ENCODE data around the gene GPRC5C.
A peak's percentile ranks its signal among the peaks of the same experiment; 100 is the strongest.

GPRC5C gene, protein sequence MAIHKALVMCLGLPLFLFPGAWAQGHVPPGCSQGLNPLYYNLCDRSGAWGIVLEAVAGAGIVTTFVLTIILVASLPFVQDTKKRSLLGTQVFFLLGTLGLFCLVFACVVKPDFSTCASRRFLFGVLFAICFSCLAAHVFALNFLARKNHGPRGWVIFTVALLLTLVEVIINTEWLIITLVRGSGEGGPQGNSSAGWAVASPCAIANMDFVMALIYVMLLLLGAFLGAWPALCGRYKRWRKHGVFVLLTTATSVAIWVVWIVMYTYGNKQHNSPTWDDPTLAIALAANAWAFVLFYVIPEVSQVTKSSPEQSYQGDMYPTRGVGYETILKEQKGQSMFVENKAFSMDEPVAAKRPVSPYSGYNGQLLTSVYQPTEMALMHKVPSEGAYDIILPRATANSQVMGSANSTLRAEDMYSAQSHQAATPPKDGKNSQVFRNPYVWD

DNA sequence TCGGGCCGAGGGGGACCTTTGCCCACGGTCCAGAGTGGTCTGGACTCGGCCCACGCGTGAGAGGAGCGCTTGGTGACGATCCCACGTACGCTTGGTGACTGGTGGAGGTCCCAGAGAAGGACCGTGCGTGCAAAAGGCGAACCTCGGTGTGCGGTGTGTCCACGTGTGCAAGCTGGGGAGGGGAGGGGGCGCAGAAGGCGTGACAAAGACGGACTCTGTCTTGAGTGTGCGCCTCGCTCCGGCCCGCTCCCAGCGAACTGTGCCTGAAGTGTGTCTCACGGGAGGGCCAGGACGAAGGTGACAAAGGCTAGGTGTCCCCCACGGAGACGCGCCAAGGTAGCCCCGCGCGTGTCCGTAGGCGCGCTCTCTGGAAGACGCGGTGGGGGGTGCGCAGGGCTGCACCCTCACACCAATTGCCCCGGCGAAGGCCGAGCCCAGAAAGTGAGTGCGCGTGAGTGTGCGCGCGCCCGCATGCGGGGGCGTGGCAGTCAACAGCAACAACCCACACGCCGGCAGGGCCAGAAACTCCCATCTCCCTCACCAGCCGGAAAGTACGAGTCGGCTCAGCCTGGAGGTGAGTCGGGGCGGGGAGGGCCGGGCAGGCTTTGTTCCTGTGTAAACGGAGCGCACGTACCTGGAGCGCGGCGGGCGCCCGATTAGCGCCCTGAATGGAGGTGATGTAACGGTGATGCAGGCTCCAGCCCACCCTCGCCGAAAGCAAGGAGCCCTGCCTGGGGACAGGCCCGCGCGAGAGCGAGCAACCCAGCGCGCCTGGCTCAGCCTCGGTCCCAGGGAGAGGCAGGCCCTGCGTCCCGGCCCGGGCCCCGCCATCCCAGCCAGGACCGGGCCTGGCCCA lies at the start of gene GPRC5C:
Gene GPRC5C (plus strand): TSS at position 521 of the 856 bp plus-strand sequence. CDS start 7,689 bp downstream, outside the sequence.
- intact Hi-C loops (cut with DNase I; ENCODE audit: low total_unique reads) = no loop called here
- peak; percentile 81 to 92 for DNase-seq
- H3K27me3 ChIP-seq = no peaks in the 10 kb centered on the region
- peaks cover 0 to 74% (median 51%) of the 10 kb centered on the region in 4 donors for H3K4me1 ChIP-seq
- H3K27ac ChIP-seq = peak within 1 kb of the TSS; percentile 93 to 100
- H3K4me3 ChIP-seq = peak within 1 kb of the TSS; percentile 84 to 91
- TF ChIP-seq, protein P1, sequence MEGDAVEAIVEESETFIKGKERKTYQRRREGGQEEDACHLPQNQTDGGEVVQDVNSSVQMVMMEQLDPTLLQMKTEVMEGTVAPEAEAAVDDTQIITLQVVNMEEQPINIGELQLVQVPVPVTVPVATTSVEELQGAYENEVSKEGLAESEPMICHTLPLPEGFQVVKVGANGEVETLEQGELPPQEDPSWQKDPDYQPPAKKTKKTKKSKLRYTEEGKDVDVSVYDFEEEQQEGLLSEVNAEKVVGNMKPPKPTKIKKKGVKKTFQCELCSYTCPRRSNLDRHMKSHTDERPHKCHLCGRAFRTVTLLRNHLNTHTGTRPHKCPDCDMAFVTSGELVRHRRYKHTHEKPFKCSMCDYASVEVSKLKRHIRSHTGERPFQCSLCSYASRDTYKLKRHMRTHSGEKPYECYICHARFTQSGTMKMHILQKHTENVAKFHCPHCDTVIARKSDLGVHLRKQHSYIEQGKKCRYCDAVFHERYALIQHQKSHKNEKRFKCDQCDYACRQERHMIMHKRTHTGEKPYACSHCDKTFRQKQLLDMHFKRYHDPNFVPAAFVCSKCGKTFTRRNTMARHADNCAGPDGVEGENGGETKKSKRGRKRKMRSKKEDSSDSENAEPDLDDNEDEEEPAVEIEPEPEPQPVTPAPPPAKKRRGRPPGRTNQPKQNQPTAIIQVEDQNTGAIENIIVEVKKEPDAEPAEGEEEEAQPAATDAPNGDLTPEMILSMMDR (IDR thresholded peaks at IDR 0.05) = no peak
- no peaks in the 10 kb centered on the region for H3K9me3 ChIP-seq
- H3K36me3 ChIP-seq = no peaks in the 10 kb centered on the region

DNA sequence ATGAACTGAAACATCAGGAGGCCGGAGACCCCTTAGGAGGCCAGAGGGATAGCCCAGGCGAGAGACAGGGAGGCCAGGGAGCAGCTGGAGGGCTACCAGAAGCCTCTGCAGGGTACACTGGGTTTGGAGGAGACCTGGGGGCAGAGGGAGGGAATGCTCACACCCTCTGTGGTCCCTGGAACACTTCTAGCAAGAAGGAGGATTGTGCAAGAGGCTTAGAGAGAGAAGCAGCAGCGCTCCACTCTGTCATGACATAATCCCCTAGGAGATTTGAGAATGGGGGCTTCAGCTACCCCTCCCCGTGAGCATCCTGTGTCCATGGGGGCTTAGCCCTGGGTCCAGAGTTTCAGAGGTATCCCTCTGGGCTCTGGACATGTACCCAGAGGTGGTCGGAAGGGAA lies 48.7 kb upstream of the GPRC5C start:
- no peak for DNase-seq
- intact Hi-C loops (cut with DNase I; ENCODE audit: low total_unique reads) = loop anchor here (5.0 kb wide), 1 partner anchor 44 kb away; no protein-coding TSS in a partner anchor
- Histone ChIP-seq H3K27me3 (no peaks in the 10 kb centered on the region), H3K27ac (no peak overlapping the region), H3K9me3 (no peaks in the 10 kb centered on the region), H3K36me3 (no peaks in the 10 kb centered on the region), H3K4me1 (peaks cover 0 to 32% (median 25%) of the 10 kb centered on the region in 4 donors), H3K4me3 (no peak overlapping the region)
- TF ChIP-seq, protein P1 (IDR thresholded peaks at IDR 0.05) = no peak

GRCh38 chr17:74385201-74385600 lies 46.7 kb upstream of the GPRC5C start:
- Histone ChIP-seq H3K9me3 (no peaks in the 10 kb centered on the region), H3K27ac (no peak overlapping the region), H3K36me3 (no peaks in the 10 kb centered on the region), H3K4me1 (peaks cover 0 to 17% (median 14%) of the 10 kb centered on the region in 4 donors), H3K27me3 (no peaks in the 10 kb centered on the region), H3K4me3 (no peak overlapping the region)
- no peak for DNase-seq
- intact Hi-C loops (cut with DNase I; ENCODE audit: low total_unique reads) = no loop called here
- TF ChIP-seq, protein P1 (IDR thresholded peaks at IDR 0.05) = no peak

DNA sequence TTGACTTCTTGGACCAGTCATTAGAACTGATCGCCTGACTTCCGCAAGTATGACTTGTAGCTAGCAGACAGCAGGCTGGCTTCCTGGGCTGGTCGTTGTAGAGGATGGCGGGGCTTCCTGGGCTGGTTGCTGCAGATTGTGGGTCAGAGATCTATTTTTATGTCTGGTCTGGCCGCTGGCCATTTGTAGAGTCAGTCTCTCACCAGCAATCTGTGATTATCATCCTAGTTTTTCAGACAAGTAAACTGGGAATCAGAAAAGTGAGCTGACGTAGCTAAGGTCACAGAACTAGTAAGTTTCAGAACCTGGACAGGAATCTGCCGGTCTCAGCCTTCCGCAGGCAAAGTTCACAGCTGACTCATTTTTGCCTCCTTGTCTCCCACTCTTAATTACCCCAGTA lies 45.5 kb upstream of the GPRC5C start:
- DNase-seq = peak in 1 of 2 donors; percentile 40
- intact Hi-C loops (cut with DNase I; ENCODE audit: low total_unique reads) = no loop called here

More for the DNA sequence above, 45.5 kb upstream of the GPRC5C start:
- Histone ChIP-seq H3K27ac (no peak overlapping the region), H3K27me3 (no peaks in the 10 kb centered on the region), H3K4me1 (peaks cover 0 to 7% (median 3%) of the 10 kb centered on the region in 4 donors), H3K36me3 (no peaks in the 10 kb centered on the region), H3K9me3 (no peaks in the 10 kb centered on the region), H3K4me3 (no peak overlapping the region)
- TF ChIP-seq, protein P1 (IDR thresholded peaks at IDR 0.05) = no peak
